Transverse colon (tissue), 4 donors: ENCODE measurements around the gene PUM1.

Experiments
- EP300 ChIP-seq: sonication (generic); formaldehyde crosslinking; IDR thresholded peaks from one replicate; pipeline ENCODE4 v1.6.1; 2017; ENCODE audit warnings: antibody characterized with exemption, low read depth
- POLR2A ChIP-seq: fragments of 450-650 bp; IDR thresholded peaks from one replicate; pipeline ENCODE4 v1.6.1; 2016; ENCODE audit warnings: antibody characterized with exemption, mild to moderate bottlenecking, moderate library complexity
- POLR2AphosphoS5 ChIP-seq, 3 donors: sonication (generic); formaldehyde crosslinking; IDR thresholded peaks; one replicate each; pipeline ENCODE4 v1.6.1; 2016; ENCODE audit warnings: antibody characterized with exemption in 3 of 3
- TF ChIP-seq, protein P1 (sequence below), 5 experiments: fragments of 200-600 bp in 3 of 5; fragments of 450-650 bp in 2 of 5; sonication (generic) in 3 of 5; IDR thresholded peaks; 1 replicate in 2 of 5; 2 replicates in 3 of 5; pipeline ENCODE4 v1.5.1; 2016 to 2017; ENCODE audit warnings: antibody characterized with exemption in 5 of 5, inconsistent platforms in 3 of 5, mild to moderate bottlenecking in 2 of 5, moderate library complexity in 1 of 5

DNA sequence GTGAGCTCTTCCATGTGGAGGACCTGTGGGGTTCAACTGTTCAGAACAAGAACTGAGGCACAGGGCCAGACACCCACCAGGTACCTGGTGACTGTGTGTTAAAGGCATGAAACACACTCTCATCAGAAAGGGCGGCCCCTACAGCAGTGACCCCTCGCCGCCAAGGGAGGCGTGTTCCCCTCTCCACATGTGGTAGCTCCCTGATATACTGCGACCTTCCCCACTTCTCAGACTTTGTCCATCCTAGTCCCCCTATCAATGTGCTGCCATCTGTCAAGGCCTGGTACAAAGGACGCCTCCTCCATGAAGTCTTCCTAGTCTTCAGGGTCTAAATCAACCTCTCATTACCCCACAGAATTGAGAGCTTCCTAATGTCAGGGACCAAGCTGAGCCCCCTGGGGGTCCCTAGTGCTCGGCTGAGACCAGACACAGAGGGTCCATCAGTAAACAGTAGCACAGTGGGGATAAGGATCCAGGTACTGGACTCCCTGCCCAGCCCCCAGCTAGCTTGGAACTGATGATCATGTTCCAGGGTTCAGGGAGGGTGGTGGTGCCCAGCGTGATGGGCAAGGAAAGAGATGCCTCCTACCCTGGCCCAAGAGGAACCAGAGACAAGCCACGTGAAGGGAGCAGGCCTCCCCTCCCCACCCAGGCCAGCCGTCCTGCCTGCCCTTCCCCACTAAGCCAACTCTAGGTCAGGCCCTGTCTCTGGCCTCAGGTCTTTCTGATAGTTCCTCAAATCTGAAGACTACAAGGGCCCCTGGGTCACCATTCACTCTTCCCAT, 167.3 kb downstream of the PUM1 start:
- TF ChIP-seq, protein P1, sequence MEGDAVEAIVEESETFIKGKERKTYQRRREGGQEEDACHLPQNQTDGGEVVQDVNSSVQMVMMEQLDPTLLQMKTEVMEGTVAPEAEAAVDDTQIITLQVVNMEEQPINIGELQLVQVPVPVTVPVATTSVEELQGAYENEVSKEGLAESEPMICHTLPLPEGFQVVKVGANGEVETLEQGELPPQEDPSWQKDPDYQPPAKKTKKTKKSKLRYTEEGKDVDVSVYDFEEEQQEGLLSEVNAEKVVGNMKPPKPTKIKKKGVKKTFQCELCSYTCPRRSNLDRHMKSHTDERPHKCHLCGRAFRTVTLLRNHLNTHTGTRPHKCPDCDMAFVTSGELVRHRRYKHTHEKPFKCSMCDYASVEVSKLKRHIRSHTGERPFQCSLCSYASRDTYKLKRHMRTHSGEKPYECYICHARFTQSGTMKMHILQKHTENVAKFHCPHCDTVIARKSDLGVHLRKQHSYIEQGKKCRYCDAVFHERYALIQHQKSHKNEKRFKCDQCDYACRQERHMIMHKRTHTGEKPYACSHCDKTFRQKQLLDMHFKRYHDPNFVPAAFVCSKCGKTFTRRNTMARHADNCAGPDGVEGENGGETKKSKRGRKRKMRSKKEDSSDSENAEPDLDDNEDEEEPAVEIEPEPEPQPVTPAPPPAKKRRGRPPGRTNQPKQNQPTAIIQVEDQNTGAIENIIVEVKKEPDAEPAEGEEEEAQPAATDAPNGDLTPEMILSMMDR (IDR thresholded peaks at IDR 0.05): no peak
- TF ChIP-seq POLR2AphosphoS5 (IDR thresholded peaks at IDR 0.05) (no peak), EP300 (no peak), POLR2A (no peak)
